GM12873 (cell line): ENCODE data around the gene PLXNC1.
A peak's percentile ranks its signal among the peaks of the same experiment; 100 is the strongest.

Experiments used
- TF ChIP-seq, protein P1 (sequence below): IDR thresholded peaks from 2 replicates; pipeline ENCODE4 v1.5.1; 2012; ENCODE audit warnings: low read depth, mild to moderate bottlenecking, moderate library complexity, low read length, control low read depth; ENCODE audit not compliant: insufficient read depth; ENCODE audit errors: missing control alignments

PLXNC1 gene

GRCh38 chr12:94147991-94148738 lies at the start of gene PLXNC1:
PLXNC1 (plus strand) TSS chr12:94148577; CDS start chr12:94148972, 395 bp downstream.
- TF ChIP-seq, protein P1, sequence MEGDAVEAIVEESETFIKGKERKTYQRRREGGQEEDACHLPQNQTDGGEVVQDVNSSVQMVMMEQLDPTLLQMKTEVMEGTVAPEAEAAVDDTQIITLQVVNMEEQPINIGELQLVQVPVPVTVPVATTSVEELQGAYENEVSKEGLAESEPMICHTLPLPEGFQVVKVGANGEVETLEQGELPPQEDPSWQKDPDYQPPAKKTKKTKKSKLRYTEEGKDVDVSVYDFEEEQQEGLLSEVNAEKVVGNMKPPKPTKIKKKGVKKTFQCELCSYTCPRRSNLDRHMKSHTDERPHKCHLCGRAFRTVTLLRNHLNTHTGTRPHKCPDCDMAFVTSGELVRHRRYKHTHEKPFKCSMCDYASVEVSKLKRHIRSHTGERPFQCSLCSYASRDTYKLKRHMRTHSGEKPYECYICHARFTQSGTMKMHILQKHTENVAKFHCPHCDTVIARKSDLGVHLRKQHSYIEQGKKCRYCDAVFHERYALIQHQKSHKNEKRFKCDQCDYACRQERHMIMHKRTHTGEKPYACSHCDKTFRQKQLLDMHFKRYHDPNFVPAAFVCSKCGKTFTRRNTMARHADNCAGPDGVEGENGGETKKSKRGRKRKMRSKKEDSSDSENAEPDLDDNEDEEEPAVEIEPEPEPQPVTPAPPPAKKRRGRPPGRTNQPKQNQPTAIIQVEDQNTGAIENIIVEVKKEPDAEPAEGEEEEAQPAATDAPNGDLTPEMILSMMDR = no peak

GRCh38 chr12:94099191-94099590 lies 49.2 kb upstream of the PLXNC1 start:
- TF ChIP-seq, protein P1 = no peak

GRCh38 chr12:94099632-94100031 lies 48.7 kb upstream of the PLXNC1 start:
- TF ChIP-seq, protein P1 = no peak

- TF ChIP-seq, protein P1 = no peak
Observed at GRCh38 chr12:94100211-94100627, 48.2 kb upstream of the PLXNC1 start.

DNA sequence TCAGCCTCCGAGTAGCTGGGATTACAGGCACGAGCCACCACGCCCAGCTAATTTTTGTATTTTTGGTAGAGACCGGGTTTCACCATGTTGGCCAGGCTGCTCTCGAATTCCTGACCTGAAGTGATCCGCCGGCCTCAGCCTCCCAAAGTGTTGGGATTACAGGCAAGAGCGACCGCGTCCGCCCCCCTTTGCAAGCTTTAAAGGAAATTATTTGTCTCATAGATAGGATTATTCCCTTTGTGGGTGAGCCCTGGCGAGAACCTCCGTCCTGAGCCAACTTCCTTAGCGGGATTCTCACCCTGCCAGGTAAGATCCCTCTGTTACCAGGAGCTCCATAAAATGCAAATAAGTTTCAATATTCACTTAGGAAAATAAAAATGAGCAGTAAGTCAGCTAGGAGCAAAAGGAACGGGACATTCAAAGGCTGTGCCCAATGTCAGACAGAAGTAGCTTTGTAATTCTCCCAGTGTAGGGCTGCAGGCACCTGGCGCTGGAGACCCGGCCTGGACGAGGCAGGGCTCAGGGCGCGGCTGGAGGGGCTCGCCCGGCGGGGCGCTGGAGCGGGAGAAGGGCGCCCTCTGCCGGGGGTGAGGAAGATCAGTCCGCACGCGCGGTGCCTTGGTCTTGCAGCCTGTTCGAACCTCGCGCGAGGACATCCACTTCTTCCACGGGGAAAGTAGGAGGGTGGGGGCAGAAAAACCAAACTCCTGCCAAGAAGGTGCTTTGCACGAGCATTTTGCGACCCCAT lies 47.2 kb upstream of the PLXNC1 start:
- TF ChIP-seq, protein P1 = peak; percentile 89

DNA sequence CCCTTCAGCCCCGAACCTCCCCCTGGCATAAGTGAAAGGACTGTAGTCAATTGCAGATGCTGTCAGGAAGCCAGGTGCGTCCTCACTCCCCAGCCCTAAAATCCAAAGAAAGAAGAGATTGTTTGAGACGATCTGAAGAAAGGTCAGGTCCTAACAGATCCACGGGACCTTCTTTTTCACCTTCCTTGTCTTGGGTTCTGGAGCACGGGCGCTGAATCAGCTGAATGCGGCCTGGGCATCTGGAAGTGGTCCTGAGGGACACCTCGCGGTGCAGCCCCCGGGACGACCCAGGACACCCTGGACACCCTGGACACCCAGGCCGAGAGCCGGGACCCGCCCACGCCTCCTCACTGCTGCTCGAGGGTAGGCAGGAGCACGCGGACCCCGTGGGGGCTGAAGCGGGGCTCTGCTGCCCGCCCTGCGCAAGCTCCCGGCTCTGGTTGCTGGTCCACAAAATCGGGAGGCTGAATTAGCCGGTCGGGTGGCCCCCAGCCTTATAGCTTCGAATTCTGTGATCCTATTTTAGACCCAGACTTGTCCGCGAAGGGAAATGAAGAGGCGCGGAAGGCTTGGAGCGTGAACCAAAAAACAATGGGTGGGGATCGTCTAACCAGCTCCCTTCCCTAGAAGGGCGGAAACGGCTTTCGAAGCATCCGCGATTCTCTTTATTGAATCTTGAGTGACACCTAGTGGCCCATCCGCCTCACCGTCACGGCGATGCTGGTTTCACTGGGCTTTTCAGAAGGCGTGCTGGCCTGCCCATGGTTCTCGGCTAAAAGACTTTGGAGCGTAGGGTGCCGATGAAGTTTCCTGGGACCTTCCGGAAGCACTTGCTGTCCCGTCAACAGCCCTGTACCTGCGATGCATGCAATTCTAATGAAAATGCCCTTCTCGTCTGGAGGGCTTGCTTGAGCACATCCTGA lies 46.4 kb upstream of the PLXNC1 start:
- TF ChIP-seq, protein P1 = peak; percentile 89
